Upper lobe of right lung (tissue), 1 donor: ENCODE data around the gene SIPA1L3. TPM values are rescaled to one million over a fixed set of nuclear protein-coding genes. Genes with fewer than 3 reads are reported as not detected.

ENCODE experiments used
- ATAC-seq: fragments of 200-7000 bp; cut with Tn5 transposase; one replicate; pipeline ENCODE4 v1.9.1; 2020; ENCODE audit warnings: mild to moderate bottlenecking, moderate library complexity
- DNase-seq: peaks from one replicate; pipeline ENCODE4 v3.0.0-alpha.2; 2020
- H3K27ac ChIP-seq: fragments of 200-600 bp; one replicate; pipeline ENCODE4 v1.8.0; 2022
- H3K27me3 ChIP-seq: fragments of 200-600 bp; one replicate; pipeline ENCODE4 v1.8.0; 2022; ENCODE audit warnings: mild to moderate bottlenecking
- H3K36me3 ChIP-seq: fragments of 200-600 bp; one replicate; pipeline ENCODE4 v1.8.0; 2022
- H3K4me1 ChIP-seq: fragments of 200-600 bp; one replicate; pipeline ENCODE4 v1.8.0; 2022
- H3K4me3 ChIP-seq: fragments of 200-600 bp; one replicate; pipeline ENCODE4 v1.8.0; 2022; ENCODE audit warnings: mild to moderate bottlenecking
- H3K9me3 ChIP-seq: fragments of 200-600 bp; one replicate; pipeline ENCODE4 v1.8.0; 2022
- intact Hi-C: fragments of 100-400 bp; cut with DNase I; formaldehyde crosslinking; loops from one replicate; pipeline ENCODE4 v1.11.0; 2022
- total RNA-seq: library from RNA; stranded (reverse); fragmentation: NEBNext Ultra II Directional; extraction: Animal tissue kit (Norgen Biotek cat#: 25700); gene quantifications from one replicate; pipeline ENCODE4 v1.2.1, GENCODE V29; 2021
- TF ChIP-seq, protein P1 (sequence below): fragments of 200-600 bp; IDR thresholded peaks from one replicate; pipeline ENCODE4 v1.8.0; 2022; ENCODE audit warnings: antibody characterized with exemption
- donor health status: DM: no; HTN: yes; CAD: no; lungs with severe emphysema.

SIPA1L3 gene
- total RNA-seq, 1 donor from 2014 or later, result 66.3 TPM

- ATAC-seq (peak; percentile 70), DNase-seq (peak; percentile 51)
- intact Hi-C loops, result no loop called here
Measured at GRCh38 chr19:37980419-37981170, 73.6 kb downstream of the SIPA1L3 start.

GRCh38 chr19:37981785-37982475, 74.9 kb downstream of the SIPA1L3 start:
- Histone ChIP-seq H3K36me3 (no peaks in the 10 kb centered on the region), H3K27me3 (no peaks in the 10 kb centered on the region), H3K9me3 (no peaks in the 10 kb centered on the region), H3K4me3 (no peak overlapping the region), H3K4me1 (peaks cover 29% of the 10 kb centered on the region), H3K27ac (no peak overlapping the region)
- intact Hi-C loops, result no loop called here
- peak; percentile 6 for ATAC-seq
- TF ChIP-seq, protein P1, sequence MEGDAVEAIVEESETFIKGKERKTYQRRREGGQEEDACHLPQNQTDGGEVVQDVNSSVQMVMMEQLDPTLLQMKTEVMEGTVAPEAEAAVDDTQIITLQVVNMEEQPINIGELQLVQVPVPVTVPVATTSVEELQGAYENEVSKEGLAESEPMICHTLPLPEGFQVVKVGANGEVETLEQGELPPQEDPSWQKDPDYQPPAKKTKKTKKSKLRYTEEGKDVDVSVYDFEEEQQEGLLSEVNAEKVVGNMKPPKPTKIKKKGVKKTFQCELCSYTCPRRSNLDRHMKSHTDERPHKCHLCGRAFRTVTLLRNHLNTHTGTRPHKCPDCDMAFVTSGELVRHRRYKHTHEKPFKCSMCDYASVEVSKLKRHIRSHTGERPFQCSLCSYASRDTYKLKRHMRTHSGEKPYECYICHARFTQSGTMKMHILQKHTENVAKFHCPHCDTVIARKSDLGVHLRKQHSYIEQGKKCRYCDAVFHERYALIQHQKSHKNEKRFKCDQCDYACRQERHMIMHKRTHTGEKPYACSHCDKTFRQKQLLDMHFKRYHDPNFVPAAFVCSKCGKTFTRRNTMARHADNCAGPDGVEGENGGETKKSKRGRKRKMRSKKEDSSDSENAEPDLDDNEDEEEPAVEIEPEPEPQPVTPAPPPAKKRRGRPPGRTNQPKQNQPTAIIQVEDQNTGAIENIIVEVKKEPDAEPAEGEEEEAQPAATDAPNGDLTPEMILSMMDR, result no peak
- peak; percentile 43 for DNase-seq

More at GRCh38 chr19:37980419-37981170, 73.6 kb downstream of the SIPA1L3 start:
- no peaks in the 10 kb centered on the region for H3K9me3 ChIP-seq
- no peaks in the 10 kb centered on the region for H3K36me3 ChIP-seq
- TF ChIP-seq, protein P1, result no peak
- no peak overlapping the region for H3K4me3 ChIP-seq
- H3K27me3 ChIP-seq, result no peaks in the 10 kb centered on the region
- H3K27ac ChIP-seq, result peak overlapping the region; percentile 39
- H3K4me1 ChIP-seq, result peaks cover 23% of the 10 kb centered on the region

- Histone ChIP-seq H3K9me3 (no peaks in the 10 kb centered on the region), H3K27me3 (no peaks in the 10 kb centered on the region), H3K36me3 (no peaks in the 10 kb centered on the region), H3K4me3 (no peak overlapping the region), H3K27ac (no peak overlapping the region), H3K4me1 (peaks cover 29% of the 10 kb centered on the region)
- TF ChIP-seq, protein P1, result no peak
- ATAC-seq (no peak), DNase-seq (no peak)
- intact Hi-C loops, result no loop called here
Measured at GRCh38 chr19:37982655-37983054, 75.6 kb downstream of the SIPA1L3 start.

DNA sequence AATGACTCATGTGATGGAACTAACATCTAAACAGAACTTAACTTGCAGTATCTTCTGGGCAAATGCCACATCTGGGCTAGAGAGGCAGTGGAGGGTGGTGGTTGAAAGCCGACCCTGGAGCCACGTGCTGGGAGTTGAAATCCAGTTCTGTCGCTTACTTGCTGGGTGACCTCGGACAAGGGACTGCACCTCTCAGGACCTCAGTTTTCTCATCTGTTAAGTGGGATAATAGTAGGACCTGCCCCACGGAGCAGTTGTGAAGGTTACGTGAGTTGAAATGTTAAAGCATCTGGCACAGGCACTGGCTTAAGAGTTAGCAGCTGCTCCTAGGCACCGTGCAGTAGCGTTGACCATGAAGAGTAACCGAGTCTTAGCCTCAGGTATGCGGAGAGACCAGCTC, 76.1 kb downstream of the SIPA1L3 start:
- Histone ChIP-seq H3K4me3 (no peak overlapping the region), H3K27ac (no peak overlapping the region), H3K9me3 (no peaks in the 10 kb centered on the region), H3K4me1 (peaks cover 29% of the 10 kb centered on the region), H3K36me3 (no peaks in the 10 kb centered on the region), H3K27me3 (no peaks in the 10 kb centered on the region)
- peak; percentile 16 for DNase-seq
- no peak for ATAC-seq
- TF ChIP-seq, protein P1, result no peak
- intact Hi-C loops, result no loop called here

GRCh38 chr19:37983916-37984315, 76.9 kb downstream of the SIPA1L3 start:
- intact Hi-C loops, result no loop called here
- Histone ChIP-seq H3K4me1 (peaks cover 29% of the 10 kb centered on the region), H3K4me3 (no peak overlapping the region), H3K27ac (no peak overlapping the region), H3K9me3 (no peaks in the 10 kb centered on the region), H3K36me3 (no peaks in the 10 kb centered on the region), H3K27me3 (no peaks in the 10 kb centered on the region)
- no peak for DNase-seq
- no peak for ATAC-seq
- TF ChIP-seq, protein P1, result no peak
